GM19099 (cell line): ENCODE measurements around the gene SBDS.

ENCODE experiments used
- POLR2A ChIP-seq: IDR thresholded peaks from 3 replicates; pipeline ENCODE4 v1.6.1; 2011; ENCODE audit warnings: low read depth; ENCODE audit not compliant: insufficient read length; ENCODE audit errors: extremely low read depth

The SBDS gene

GRCh38 chr7:66995050-66995776 is at the start of gene SBDS:
Gene SBDS (minus strand): TSS chr7:66995586. CDS start chr7:66995417, 169 bp downstream.
- peak; percentile 88 for TF ChIP-seq POLR2A

- TF ChIP-seq POLR2A: no peak
Observed at GRCh38 chr7:67033251-67033650, 37.9 kb upstream of the SBDS start.

- TF ChIP-seq POLR2A: no peak
Observed at GRCh38 chr7:67022511-67022910, 27.1 kb upstream of the SBDS start.

- TF ChIP-seq POLR2A: no peak
Observed at GRCh38 chr7:67021260-67021659, 25.9 kb upstream of the SBDS start.

GRCh38 chr7:67019562-67020390 is 24.4 kb upstream of the SBDS start:
- TF ChIP-seq POLR2A: no peak

- no peak for TF ChIP-seq POLR2A
Observed at GRCh38 chr7:67018940-67019339, 23.6 kb upstream of the SBDS start.

- no peak for TF ChIP-seq POLR2A
Observed at GRCh38 chr7:67008260-67008659, 12.9 kb upstream of the SBDS start.

GRCh38 chr7:67006965-67007364 is 11.6 kb upstream of the SBDS start:
- no peak for TF ChIP-seq POLR2A

GRCh38 chr7:66996444-66997191 is 1.2 kb upstream of the SBDS start, which contains the start of gene TYW1:
Gene TYW1 (plus strand): TSS chr7:66996833. CDS start chr7:66996979, 146 bp downstream.
- TF ChIP-seq POLR2A: peak; percentile 88

GRCh38 chr7:66974986-66975590 is 20.3 kb downstream of the SBDS start:
- TF ChIP-seq POLR2A: no peak

- TF ChIP-seq POLR2A: no peak
Observed at GRCh38 chr7:66970310-66970709, 25.1 kb downstream of the SBDS start.

- no peak for TF ChIP-seq POLR2A
Observed at GRCh38 chr7:66967029-66967428, 28.4 kb downstream of the SBDS start.

- TF ChIP-seq POLR2A: no peak
Observed at GRCh38 chr7:66964411-66964810, 31.0 kb downstream of the SBDS start.

GRCh38 chr7:66961096-66961495 is 34.3 kb downstream of the SBDS start:
- no peak for TF ChIP-seq POLR2A

GRCh38 chr7:66960192-66960591 is 35.2 kb downstream of the SBDS start:
- no peak for TF ChIP-seq POLR2A
